ENCODE data around the gene DNMT1. TPM values are rescaled to one million over a fixed set of nuclear protein-coding genes. Genes with fewer than 3 reads are reported as not detected.

Gene DNMT1
- total RNA-seq, 4 donors from 2014 or later: 36.1 to 54.4 (median 44.2) TPM

GRCh38 chr19:10102787-10103236 is 91.9 kb downstream of the DNMT1 start:
- DNase-seq (ENCODE audit: low spot score in 2 of 2): no peak
- Histone ChIP-seq H3K9me3 (no peaks in the 10 kb centered on the region), H3K4me3 (no peak overlapping the region), H3K27ac (no peak overlapping the region), H3K27me3 (no peaks in the 10 kb centered on the region), H3K4me1 (peaks cover 21% of the 10 kb centered on the region), H3K36me3 (peaks cover 5% of the 10 kb centered on the region)
- WGBS: 73% methylated on average over 6 of the region's 7 CpGs
- TF ChIP-seq EP300 (IDR thresholded peaks at IDR 0.05): no peak
- no peak for TF ChIP-seq POLR2A (IDR thresholded peaks at IDR 0.05)
- TF ChIP-seq CTCF (IDR thresholded peaks at IDR 0.05): no peak

- no peak for TF ChIP-seq EP300 (IDR thresholded peaks at IDR 0.05)
- no peak for TF ChIP-seq POLR2AphosphoS5 (IDR thresholded peaks at IDR 0.05)
- TF ChIP-seq CTCF (IDR thresholded peaks at IDR 0.05): no peak
- TF ChIP-seq POLR2A (IDR thresholded peaks at IDR 0.05): no peak
Observed at GRCh38 chr19:10100163-10100785, 94.5 kb downstream of the DNMT1 start.

GRCh38 chr19:10096615-10096963 is 98.2 kb downstream of the DNMT1 start:
- WGBS: 32% methylated on average over 14 of the region's 26 CpGs
- Histone ChIP-seq H3K27ac (peak overlapping the region; percentile 58), H3K27me3 (no peaks in the 10 kb centered on the region), H3K36me3 (peaks cover 10% of the 10 kb centered on the region), H3K4me1 (peaks cover 16% of the 10 kb centered on the region), H3K4me3 (peak overlapping the region; percentile 56), H3K9me3 (no peaks in the 10 kb centered on the region)
- peak in 1 of 2 donors; percentile 85 for DNase-seq (ENCODE audit: low spot score in 2 of 2)
- TF ChIP-seq EP300 (IDR thresholded peaks at IDR 0.05) (no peak), POLR2A (IDR thresholded peaks at IDR 0.05) (no peak), POLR2AphosphoS5 (IDR thresholded peaks at IDR 0.05) (no peak), CTCF (IDR thresholded peaks at IDR 0.05) (no peak)

More at GRCh38 chr19:10100163-10100785, 94.5 kb downstream of the DNMT1 start:
- no peaks in the 10 kb centered on the region for H3K27me3 ChIP-seq
- no peaks in the 10 kb centered on the region for H3K9me3 ChIP-seq
- H3K4me1 ChIP-seq: peaks cover 16% of the 10 kb centered on the region
- DNase-seq (ENCODE audit: low spot score in 2 of 2): no peak
- H3K27ac ChIP-seq: no peak overlapping the region
- H3K36me3 ChIP-seq: no peaks in the 10 kb centered on the region
- WGBS: 88% methylated on average over 5 of the region's 5 CpGs
- no peak overlapping the region for H3K4me3 ChIP-seq

- peak overlapping the region; percentile 56 for H3K4me3 ChIP-seq
- H3K27me3 ChIP-seq: no peaks in the 10 kb centered on the region
- H3K4me1 ChIP-seq: peaks cover 16% of the 10 kb centered on the region
- no peaks in the 10 kb centered on the region for H3K9me3 ChIP-seq
- H3K36me3 ChIP-seq: peaks cover 15% of the 10 kb centered on the region
- H3K27ac ChIP-seq: peak overlapping the region; percentile 76
- TF ChIP-seq CTCF (IDR thresholded peaks at IDR 0.05) (no peak), POLR2A (IDR thresholded peaks at IDR 0.05) (no peak), EP300 (IDR thresholded peaks at IDR 0.05) (no peak), POLR2AphosphoS5 (IDR thresholded peaks at IDR 0.05) (no peak)
- 17% methylated on average over 7 of the region's 97 CpGs for WGBS
- peak; percentile 90 to 93 for DNase-seq (ENCODE audit: low spot score in 2 of 2)
Observed at GRCh38 chr19:10095948-10096614, 98.7 kb downstream of the DNMT1 start.

GRCh38 chr19:10095622-10095947 is 99.2 kb downstream of the DNMT1 start:
- Histone ChIP-seq H3K27ac (peak overlapping the region; percentile 76), H3K27me3 (no peaks in the 10 kb centered on the region), H3K9me3 (no peaks in the 10 kb centered on the region), H3K4me1 (peaks cover 16% of the 10 kb centered on the region), H3K4me3 (peak overlapping the region; percentile 56), H3K36me3 (peaks cover 20% of the 10 kb centered on the region)
- WGBS: 26% methylated on average over 7 of the region's 7 CpGs
- DNase-seq (ENCODE audit: low spot score in 2 of 2): no peak
- no peak for TF ChIP-seq POLR2A (IDR thresholded peaks at IDR 0.05)
- no peak for TF ChIP-seq EP300 (IDR thresholded peaks at IDR 0.05)
- TF ChIP-seq CTCF (IDR thresholded peaks at IDR 0.05): no peak
- no peak for TF ChIP-seq POLR2AphosphoS5 (IDR thresholded peaks at IDR 0.05)

All from suprapubic skin (tissue), 4 donors.